Activated T-cell treated with anti-CD3 and anti-CD28 coated beads, Interleukin-2, amount 50 U/mL, for 48 hours (primary cell): ENCODE data around the gene DGCR2.
"Not testable (repeated sequence)": the region's sequence is repeated elsewhere in the genome, so short reads cannot be mapped to it uniquely, and the experiment has no call there.

Source experiments
- DNase-seq, 2 experiments: peaks; one replicate each; pipeline ENCODE4 v3.0.0-alpha.2; 2020

Gene DGCR2

GRCh38 chr22:19058713-19059451, 63.3 kb downstream of the DGCR2 start:
- DNase-seq = no peak

GRCh38 chr22:19057999-19058491, 64.2 kb downstream of the DGCR2 start:
- no peak for DNase-seq

- DNase-seq = no peak
Measured at GRCh38 chr22:19057539-19057938, 64.7 kb downstream of the DGCR2 start.

GRCh38 chr22:19056951-19057401, 65.2 kb downstream of the DGCR2 start:
- no peak for DNase-seq

GRCh38 chr22:19055801-19056200, 66.4 kb downstream of the DGCR2 start:
- no peak for DNase-seq

- no peak for DNase-seq
Measured at GRCh38 chr22:19052941-19053541, 69.2 kb downstream of the DGCR2 start.

- no peak for DNase-seq
Measured at GRCh38 chr22:19051381-19052072, 70.7 kb downstream of the DGCR2 start.

GRCh38 chr22:19050847-19051246, 71.4 kb downstream of the DGCR2 start:
- DNase-seq = not testable (repeated sequence)

- no peak for DNase-seq
Measured at GRCh38 chr22:19050117-19050516, 72.1 kb downstream of the DGCR2 start.

- no peak for DNase-seq
Measured at GRCh38 chr22:19048531-19048930, 73.7 kb downstream of the DGCR2 start.

GRCh38 chr22:19047993-19048392, 74.2 kb downstream of the DGCR2 start:
- DNase-seq = no peak

- DNase-seq = no peak
Measured at GRCh38 chr22:19046719-19047609, 75.2 kb downstream of the DGCR2 start.

- no peak for DNase-seq
Measured at GRCh38 chr22:19046287-19046686, 75.9 kb downstream of the DGCR2 start.

GRCh38 chr22:19045094-19045493, 77.1 kb downstream of the DGCR2 start:
- no peak for DNase-seq

- DNase-seq = no peak
Measured at GRCh38 chr22:19044381-19044780, 77.8 kb downstream of the DGCR2 start.

- DNase-seq = no peak
Measured at GRCh38 chr22:19043121-19044085, 78.8 kb downstream of the DGCR2 start.

- no peak for DNase-seq
Measured at GRCh38 chr22:19042285-19043120, 79.7 kb downstream of the DGCR2 start.

GRCh38 chr22:19041704-19042074, 80.5 kb downstream of the DGCR2 start:
- no peak for DNase-seq

- no peak for DNase-seq
Measured at GRCh38 chr22:19040888-19041703, 81.1 kb downstream of the DGCR2 start.

- no peak for DNase-seq
Measured at GRCh38 chr22:19040391-19040861, 81.8 kb downstream of the DGCR2 start.
